ENCODE measurements around the gene RNF166. TPM values are rescaled to one million over a fixed set of nuclear protein-coding genes. Genes with fewer than 3 reads are reported as not detected.
A peak's percentile ranks its signal among the peaks of the same experiment; 100 is the strongest.

Gene RNF166
- total and polyA plus RNA-seq, 2 of the 13 experiments (the other 11 are each of a cell fraction or from before 2014, with no cell fraction given) = 21.4 to 23.0 TPM

DNA sequence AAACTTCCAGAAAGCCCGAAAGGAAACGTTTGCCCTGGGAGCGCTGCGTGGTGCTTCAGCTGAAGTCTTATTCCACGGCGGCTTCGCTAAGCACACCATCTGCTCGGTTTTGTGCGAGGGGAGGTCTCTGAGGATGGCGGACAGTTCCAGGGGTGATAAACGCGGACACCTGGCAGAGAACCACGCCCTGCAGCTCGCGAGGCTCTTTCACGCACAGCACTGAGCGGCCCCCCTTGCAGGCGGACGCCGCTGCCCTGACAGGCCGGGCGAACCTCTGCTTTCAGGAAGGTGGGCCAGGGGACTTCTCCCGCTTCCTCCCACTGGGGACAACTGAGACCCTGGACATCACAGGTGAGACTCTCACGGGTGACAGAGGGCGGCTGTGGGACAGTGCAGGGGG, 47.0 kb downstream of the RNF166 start (continued):
- TF ChIP-seq, protein P1, sequence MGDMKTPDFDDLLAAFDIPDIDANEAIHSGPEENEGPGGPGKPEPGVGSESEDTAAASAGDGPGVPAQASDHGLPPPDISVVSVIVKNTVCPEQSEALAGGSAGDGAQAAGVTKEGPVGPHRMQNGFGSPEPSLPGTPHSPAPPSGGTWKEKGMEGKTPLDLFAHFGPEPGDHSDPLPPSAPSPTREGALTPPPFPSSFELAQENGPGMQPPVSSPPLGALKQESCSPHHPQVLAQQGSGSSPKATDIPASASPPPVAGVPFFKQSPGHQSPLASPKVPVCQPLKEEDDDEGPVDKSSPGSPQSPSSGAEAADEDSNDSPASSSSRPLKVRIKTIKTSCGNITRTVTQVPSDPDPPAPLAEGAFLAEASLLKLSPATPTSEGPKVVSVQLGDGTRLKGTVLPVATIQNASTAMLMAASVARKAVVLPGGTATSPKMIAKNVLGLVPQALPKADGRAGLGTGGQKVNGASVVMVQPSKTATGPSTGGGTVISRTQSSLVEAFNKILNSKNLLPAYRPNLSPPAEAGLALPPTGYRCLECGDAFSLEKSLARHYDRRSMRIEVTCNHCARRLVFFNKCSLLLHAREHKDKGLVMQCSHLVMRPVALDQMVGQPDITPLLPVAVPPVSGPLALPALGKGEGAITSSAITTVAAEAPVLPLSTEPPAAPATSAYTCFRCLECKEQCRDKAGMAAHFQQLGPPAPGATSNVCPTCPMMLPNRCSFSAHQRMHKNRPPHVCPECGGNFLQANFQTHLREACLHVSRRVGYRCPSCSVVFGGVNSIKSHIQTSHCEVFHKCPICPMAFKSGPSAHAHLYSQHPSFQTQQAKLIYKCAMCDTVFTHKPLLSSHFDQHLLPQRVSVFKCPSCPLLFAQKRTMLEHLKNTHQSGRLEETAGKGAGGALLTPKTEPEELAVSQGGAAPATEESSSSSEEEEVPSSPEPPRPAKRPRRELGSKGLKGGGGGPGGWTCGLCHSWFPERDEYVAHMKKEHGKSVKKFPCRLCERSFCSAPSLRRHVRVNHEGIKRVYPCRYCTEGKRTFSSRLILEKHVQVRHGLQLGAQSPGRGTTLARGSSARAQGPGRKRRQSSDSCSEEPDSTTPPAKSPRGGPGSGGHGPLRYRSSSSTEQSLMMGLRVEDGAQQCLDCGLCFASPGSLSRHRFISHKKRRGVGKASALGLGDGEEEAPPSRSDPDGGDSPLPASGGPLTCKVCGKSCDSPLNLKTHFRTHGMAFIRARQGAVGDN (CRISPR knock-in tag; IDR thresholded peaks at IDR 0.05) = 0 out of 2 replicates have a peak, but pooled peaks have one; percentile 16
- TF ChIP-seq, protein P2, sequence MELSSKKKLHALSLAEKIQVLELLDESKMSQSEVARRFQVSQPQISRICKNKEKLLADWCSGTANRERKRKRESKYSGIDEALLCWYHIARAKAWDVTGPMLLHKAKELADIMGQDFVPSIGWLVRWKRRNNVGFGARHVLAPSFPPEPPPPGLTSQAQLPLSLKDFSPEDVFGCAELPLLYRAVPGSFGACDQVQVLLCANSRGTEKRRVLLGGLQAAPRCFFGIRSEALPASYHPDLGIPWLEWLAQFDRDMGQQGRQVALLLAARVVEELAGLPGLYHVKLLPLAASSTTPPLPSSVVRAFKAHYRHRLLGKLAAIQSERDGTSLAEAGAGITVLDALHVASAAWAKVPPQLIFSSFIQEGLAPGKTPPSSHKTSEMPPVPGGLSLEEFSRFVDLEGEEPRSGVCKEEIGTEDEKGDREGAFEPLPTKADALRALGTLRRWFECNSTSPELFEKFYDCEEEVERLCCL (CRISPR knock-in tag; IDR thresholded peaks at IDR 0.05; ENCODE audit: borderline replicate concordance) = no peak
- TF ChIP-seq ZNF431 (CRISPR knock-in tag; IDR thresholded peaks at IDR 0.05; ENCODE audit: borderline replicate concordance, low read depth) (no peak), MYC (CRISPR knock-in tag; IDR thresholded peaks at IDR 0.05; ENCODE audit: borderline replicate concordance) (peak; percentile 10; the same call in 1 of the 2 replicates), HOXA3 (CRISPR knock-in tag; IDR thresholded peaks at IDR 0.05) (peak; percentile 25; the same call in 1 of the 2 replicates), ZNF839 (CRISPR knock-in tag; IDR thresholded peaks at IDR 0.05; ENCODE audit: borderline replicate concordance) (0 out of 2 replicates have a peak, but pooled peaks have one; percentile 41)

DNA sequence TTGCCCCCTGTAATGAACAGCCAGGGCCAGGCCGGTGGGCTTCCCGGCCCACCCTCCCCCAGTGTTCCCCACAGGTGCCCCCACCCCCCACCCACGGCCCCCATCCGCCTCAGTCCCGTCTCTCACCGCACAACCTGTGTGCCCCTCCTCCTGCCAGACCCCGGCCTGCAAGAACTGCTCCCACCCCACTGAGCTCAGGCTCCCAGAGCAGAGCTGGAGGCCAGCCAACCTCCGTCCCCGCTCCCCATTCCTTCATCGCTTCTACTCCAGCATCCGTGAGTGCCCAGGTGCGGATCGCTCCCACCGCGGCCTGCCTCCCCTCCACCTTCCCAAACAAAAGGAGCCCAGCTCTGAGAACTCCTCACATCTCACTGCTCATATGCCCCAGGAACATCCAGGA, 47.5 kb downstream of the RNF166 start:
- Histone ChIP-seq H3K4me2 (ENCODE audit: low read depth, low read length) (no peak overlapping the region), H3K79me2 (ENCODE audit: insufficient read depth, low read length) (peaks cover 64% of the 10 kb centered on the region), H2AFZ (ENCODE audit: low read length) (no peak overlapping the region), H3K4me3 (replicated peaks in 1 of 3; ENCODE audit: insufficient read depth in 1 of 3, low read depth in 2 of 3, low read length in 3 of 3) (no peak overlapping the region), H3K36me3 (replicated peaks in 1 of 2; ENCODE audit: control insufficient read depth in 1 of 2, insufficient read depth in 2 of 2, low read length in 2 of 2) (peaks cover 13 to 51% of the 10 kb centered on the region in 2 experiments), H3K9ac (ENCODE audit: insufficient read depth, low read depth, low read length) (no peak overlapping the region), H3K27me3 (ENCODE audit: control insufficient read depth in 1 of 2, insufficient read depth in 2 of 2, low read length in 2 of 2) (no peaks in the 10 kb centered on the region), H3K27ac (ENCODE audit: extremely low read length, insufficient read depth, low read length) (no peak overlapping the region), H4K20me1 (ENCODE audit: insufficient read depth, low read length) (peaks cover 41% of the 10 kb centered on the region), H3K4me1 (ENCODE audit: insufficient read depth, low read length) (peaks cover 28% of the 10 kb centered on the region), H3K9me3 (ENCODE audit: low read length) (no peaks in the 10 kb centered on the region)
- ChIA-PET CTCF (ENCODE audit: low intra/inter-chr PET ratio, low total read pairs) (no interaction called here), POLR2A (interaction anchor here (1.4 kb wide), 1 partner anchor 9 kb away, joined by 4 read pairs; no protein-coding TSS in a partner anchor)
- WGBS (ENCODE audit: low lambda C conversion rate) = 93% methylated on average over 15 of the region's 15 CpGs
- TF ChIP-seq ZNF747 (CRISPR knock-in tag; IDR thresholded peaks at IDR 0.05; ENCODE audit: borderline replicate concordance) (0 out of 2 replicates have a peak, but pooled peaks have one; percentile 11), MTA1 (CRISPR knock-in tag; IDR thresholded peaks at IDR 0.05; ENCODE audit: borderline replicate concordance) (0 out of 2 replicates have a peak, but pooled peaks have one; percentile 35)
- TF ChIP-seq, protein P3, sequence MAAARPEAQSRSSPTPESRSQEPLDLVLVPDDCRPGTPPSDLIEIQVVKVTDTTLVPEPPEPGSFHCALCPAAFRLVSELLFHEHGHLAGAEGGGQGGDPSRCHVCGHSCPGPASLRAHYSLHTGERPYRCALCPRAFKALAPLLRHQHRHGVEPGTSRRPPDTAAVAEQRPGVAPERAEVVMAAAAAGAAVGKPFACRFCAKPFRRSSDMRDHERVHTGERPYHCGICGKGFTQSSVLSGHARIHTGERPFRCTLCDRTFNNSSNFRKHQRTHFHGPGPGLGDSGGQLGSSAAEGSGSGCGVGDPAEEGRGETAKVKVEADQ (CRISPR knock-in tag; IDR thresholded peaks at IDR 0.05; ENCODE audit: borderline replicate concordance) = no peak
- in situ Hi-C loops (cut with HindIII; ENCODE audit: extremely low pct_ligation_motif_present, low pct_unique_long_range_greater_than_20kb) = no loop called here
- BruUV-seq (replicated peaks) = no TSS peak
- FAIRE-seq (no peak), DNase-seq (ENCODE audit: low spot score) (no peak), ATAC-seq (no peak)
- intact Hi-C loops (cut with micrococcal nuclease; ENCODE audit: unreplicated experiment) = no loop called here
